HepG2 (cell line): ENCODE measurements around the gene BAHCC1. TPM values are rescaled to one million over a fixed set of nuclear protein-coding genes. Genes with fewer than 3 reads are reported as not detected.

ENCODE experiments used
- CENPT ChIP-seq: sonication (generic); formaldehyde crosslinking; IDR thresholded peaks from 2 replicates; pipeline ENCODE4 v1.8.0; 2022; ENCODE audit warnings: low read depth, mild to moderate bottlenecking, moderate library complexity, missing genetic modification reagents
- MTF2 ChIP-seq: sonication (generic); formaldehyde crosslinking; IDR thresholded peaks from 2 replicates; pipeline ENCODE4 v1.5.0; 2020; ENCODE audit warnings: missing genetic modification reagents, borderline replicate concordance
- NCOA5 ChIP-seq: sonication (generic); formaldehyde crosslinking; IDR thresholded peaks from 2 replicates; pipeline ENCODE4 v1.4.0; 2020; ENCODE audit warnings: missing genetic modification reagents
- NFE2L1 ChIP-seq: sonication (generic); formaldehyde crosslinking; IDR thresholded peaks from 2 replicates; pipeline ENCODE4 v1.4.0; 2020; ENCODE audit warnings: missing genetic modification reagents, mild to moderate bottlenecking, borderline replicate concordance
- NFKB2 ChIP-seq: sonication (generic); formaldehyde crosslinking; IDR thresholded peaks from 2 replicates; pipeline ENCODE4 v1.4.0; 2020; ENCODE audit warnings: missing genetic modification reagents, borderline replicate concordance
- PHF5A ChIP-seq: IDR thresholded peaks from one replicate; pipeline ENCODE4 v1.6.1; 2018; ENCODE audit warnings: low read depth, missing genetic modification reagents; ENCODE audit not compliant: unreplicated experiment
- SRSF4 ChIP-seq: fragments of 200-400 bp; formaldehyde crosslinking; IDR thresholded peaks from one replicate; pipeline ENCODE4 v1.6.1; 2018; ENCODE audit warnings: mild to moderate bottlenecking, low read depth, low read length, moderate library complexity; ENCODE audit not compliant: poor library complexity, severe bottlenecking
- TSC22D2 ChIP-seq: sonication (generic); formaldehyde crosslinking; IDR thresholded peaks from 2 replicates; pipeline ENCODE4 v1.5.1; 2020; ENCODE audit warnings: missing genetic modification reagents, mild to moderate bottlenecking, borderline replicate concordance
- YEATS2 ChIP-seq: sonication (generic); formaldehyde crosslinking; IDR thresholded peaks from 2 replicates; pipeline ENCODE4 v1.4.0; 2020; ENCODE audit warnings: missing genetic modification reagents, borderline replicate concordance
- ZFAT ChIP-seq: sonication (generic); formaldehyde crosslinking; conservative IDR thresholded peaks from 2 replicates; pipeline ENCODE4 v1.8.1; 2023; ENCODE audit warnings: missing genetic modification reagents, inconsistent platforms
- polyA plus RNA-seq, 8 experiments: library from polyadenylated mRNA; depleted of rRNA in 3 of 8; stranded (reverse) in 7 of 8; unstranded in 1 of 8; fragments of >200 nt; fragmentation: Illumina TruSeq in 4 of 8; extraction: Trizol in 4 of 8; gene quantifications; 2 replicates each; pipeline versions ENCODE4 v1.2.1 to v1.2.3, GENCODE V29; 2011 to 2016; ENCODE audit warnings: low read depth in 4 of 8, missing spikeins in 1 of 8, mixed read lengths in 1 of 8; ENCODE audit not compliant: insufficient read depth in 1 of 8
- total RNA-seq, 5 experiments: library from RNA; depleted of rRNA; stranded (reverse); fragments of >200 nt; fragmentation: Illumina TruSeq; extraction: Trizol; gene quantifications; 2 replicates each; pipeline ENCODE4 v1.2.3, GENCODE V29; 2016; ENCODE audit warnings: low read depth in 1 of 5
- TF ChIP-seq, protein P1 (sequence below): sonication (generic); formaldehyde crosslinking; IDR thresholded peaks from 2 replicates; pipeline ENCODE4 v1.8.0; 2023; ENCODE audit warnings: mild to moderate bottlenecking, missing genetic modification reagents
- TF ChIP-seq, protein P2 (sequence below): sonication (generic); formaldehyde crosslinking; IDR thresholded peaks from 2 replicates; pipeline ENCODE4 v1.5.1; 2020; ENCODE audit warnings: missing genetic modification reagents, mild to moderate bottlenecking, borderline replicate concordance
- TF ChIP-seq, protein P3 (sequence below): IDR thresholded peaks from 2 replicates; pipeline ENCODE4 v1.6.1; 2016; ENCODE audit warnings: missing genetic modification reagents, missing compliant biosample characterization
- TF ChIP-seq, protein P4 (sequence below): IDR thresholded peaks from 2 replicates; pipeline ENCODE4 v1.6.1; 2016; ENCODE audit warnings: missing biosample characterization, missing genetic modification reagents, low read depth
- TF ChIP-seq, protein P5 (sequence below): sonication (generic); formaldehyde crosslinking; IDR thresholded peaks from 2 replicates; pipeline ENCODE4 v1.5.0; 2020; ENCODE audit warnings: mild to moderate bottlenecking, missing genetic modification reagents
- TF ChIP-seq, protein P6 (sequence below): sonication (generic); formaldehyde crosslinking; IDR thresholded peaks from 2 replicates; pipeline ENCODE4 v1.5.0; 2020; ENCODE audit warnings: mild to moderate bottlenecking, missing genetic modification reagents

BAHCC1 gene
- total and polyA plus RNA-seq, 2 of the 13 experiments (the other 11 are each of a cell fraction or from before 2014, with no cell fraction given), result 1.4 to 1.7 TPM

DNA sequence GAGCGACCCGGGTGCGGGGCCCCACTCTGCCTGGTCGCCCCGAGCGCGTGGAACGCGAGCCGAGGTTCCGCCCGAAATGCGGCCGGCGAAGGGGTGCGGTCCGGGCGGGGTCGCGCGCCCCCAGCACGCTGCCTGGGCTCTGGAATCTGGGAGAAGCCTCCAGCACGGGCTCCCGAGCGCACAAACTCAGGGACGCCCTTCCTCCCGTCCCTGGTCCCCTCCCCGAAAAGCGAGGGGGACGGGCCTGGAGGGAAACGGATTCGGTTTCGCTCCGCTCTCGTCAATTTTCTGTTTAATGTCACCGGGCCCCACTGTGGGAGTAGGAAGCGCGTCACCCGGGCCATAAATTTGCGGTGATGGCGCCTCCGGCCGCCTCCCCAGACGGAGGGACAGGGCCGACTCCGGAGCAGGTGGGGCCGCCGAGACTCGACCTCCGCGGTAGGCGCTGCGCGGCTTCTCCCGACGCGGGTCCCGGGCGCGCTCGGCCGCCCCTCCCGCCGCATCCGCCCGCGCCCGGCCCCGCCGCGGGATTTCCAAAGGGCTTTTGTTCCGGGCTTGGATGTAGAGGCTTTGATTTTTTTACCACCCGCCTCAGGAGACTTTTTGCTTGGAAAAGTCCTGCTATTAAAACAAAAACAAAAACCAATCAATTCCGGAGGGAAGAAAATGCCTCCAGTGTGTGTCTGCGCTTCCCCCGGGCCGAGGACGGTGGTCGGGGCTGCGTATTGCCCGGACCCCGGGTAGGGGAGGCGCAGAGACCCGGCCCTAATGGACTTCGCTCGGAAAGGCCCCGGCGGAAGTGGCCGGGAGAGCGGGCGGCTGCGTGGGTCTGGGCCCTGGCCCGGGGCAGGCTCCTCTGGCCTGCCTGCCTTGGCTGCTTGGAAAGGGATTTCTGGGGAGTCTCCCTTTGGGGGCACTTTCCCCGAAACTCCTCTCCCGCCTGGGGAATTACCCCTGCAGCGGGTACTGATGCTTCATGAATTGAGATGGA lies 7.9 kb upstream of the BAHCC1 start (continued):
- TF ChIP-seq, protein P1, sequence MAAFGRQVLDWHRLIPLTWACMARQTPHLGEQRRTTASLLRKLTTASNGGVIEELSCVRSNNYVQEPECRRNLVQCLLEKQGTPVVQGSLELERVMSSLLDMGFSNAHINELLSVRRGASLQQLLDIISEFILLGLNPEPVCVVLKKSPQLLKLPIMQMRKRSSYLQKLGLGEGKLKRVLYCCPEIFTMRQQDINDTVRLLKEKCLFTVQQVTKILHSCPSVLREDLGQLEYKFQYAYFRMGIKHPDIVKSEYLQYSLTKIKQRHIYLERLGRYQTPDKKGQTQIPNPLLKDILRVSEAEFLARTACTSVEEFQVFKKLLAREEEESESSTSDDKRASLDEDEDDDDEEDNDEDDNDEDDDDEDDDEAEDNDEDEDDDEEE, result no peak
- TF ChIP-seq CENPT (CRISPR knock-in tag) (no peak), NFKB2 (no peak), NCOA5 (CRISPR knock-in tag) (no peak), MTF2 (CRISPR knock-in tag) (peak; percentile 40), YEATS2 (CRISPR knock-in tag) (no peak), TSC22D2 (no peak), SRSF4 (no peak), ZFAT (CRISPR knock-in tag) (no peak), NFE2L1 (CRISPR knock-in tag) (no peak), PHF5A (CRISPR knock-in tag) (no peak)
- TF ChIP-seq, protein P2, sequence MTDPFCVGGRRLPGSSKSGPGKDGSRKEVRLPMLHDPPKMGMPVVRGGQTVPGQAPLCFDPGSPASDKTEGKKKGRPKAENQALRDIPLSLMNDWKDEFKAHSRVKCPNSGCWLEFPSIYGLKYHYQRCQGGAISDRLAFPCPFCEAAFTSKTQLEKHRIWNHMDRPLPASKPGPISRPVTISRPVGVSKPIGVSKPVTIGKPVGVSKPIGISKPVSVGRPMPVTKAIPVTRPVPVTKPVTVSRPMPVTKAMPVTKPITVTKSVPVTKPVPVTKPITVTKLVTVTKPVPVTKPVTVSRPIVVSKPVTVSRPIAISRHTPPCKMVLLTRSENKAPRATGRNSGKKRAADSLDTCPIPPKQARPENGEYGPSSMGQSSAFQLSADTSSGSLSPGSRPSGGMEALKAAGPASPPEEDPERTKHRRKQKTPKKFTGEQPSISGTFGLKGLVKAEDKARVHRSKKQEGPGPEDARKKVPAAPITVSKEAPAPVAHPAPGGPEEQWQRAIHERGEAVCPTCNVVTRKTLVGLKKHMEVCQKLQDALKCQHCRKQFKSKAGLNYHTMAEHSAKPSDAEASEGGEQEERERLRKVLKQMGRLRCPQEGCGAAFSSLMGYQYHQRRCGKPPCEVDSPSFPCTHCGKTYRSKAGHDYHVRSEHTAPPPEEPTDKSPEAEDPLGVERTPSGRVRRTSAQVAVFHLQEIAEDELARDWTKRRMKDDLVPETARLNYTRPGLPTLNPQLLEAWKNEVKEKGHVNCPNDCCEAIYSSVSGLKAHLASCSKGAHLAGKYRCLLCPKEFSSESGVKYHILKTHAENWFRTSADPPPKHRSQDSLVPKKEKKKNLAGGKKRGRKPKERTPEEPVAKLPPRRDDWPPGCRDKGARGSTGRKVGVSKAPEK (CRISPR knock-in tag), result no peak
- TF ChIP-seq, protein P3, sequence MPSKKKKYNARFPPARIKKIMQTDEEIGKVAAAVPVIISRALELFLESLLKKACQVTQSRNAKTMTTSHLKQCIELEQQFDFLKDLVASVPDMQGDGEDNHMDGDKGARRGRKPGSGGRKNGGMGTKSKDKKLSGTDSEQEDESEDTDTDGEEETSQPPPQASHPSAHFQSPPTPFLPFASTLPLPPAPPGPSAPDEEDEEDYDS (CRISPR knock-in tag), result no peak
- TF ChIP-seq, protein P4, sequence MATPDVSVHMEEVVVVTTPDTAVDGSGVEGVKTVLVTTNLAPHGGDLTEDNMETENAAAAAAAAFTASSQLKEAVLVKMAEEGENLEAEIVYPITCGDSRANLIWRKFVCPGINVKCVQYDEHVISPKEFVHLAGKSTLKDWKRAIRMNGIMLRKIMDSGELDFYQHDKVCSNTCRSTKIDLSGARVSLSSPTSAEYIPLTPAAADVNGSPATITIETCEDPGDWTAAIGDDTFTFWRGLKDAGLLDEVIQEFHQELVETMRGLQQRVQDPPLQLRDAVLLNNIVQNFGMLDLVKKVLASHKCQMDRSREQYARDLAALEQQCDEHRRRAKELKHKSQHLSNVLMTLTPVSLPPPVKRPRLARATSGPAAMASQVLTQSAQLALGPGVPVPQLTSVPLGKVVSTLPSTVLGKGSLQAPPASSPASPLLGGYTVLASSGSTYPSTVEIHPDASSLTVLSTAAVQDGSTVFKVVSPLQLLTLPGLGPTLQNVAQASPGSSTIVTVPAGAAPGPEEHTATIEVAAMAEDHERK (CRISPR knock-in tag), result no peak
- TF ChIP-seq, protein P5, sequence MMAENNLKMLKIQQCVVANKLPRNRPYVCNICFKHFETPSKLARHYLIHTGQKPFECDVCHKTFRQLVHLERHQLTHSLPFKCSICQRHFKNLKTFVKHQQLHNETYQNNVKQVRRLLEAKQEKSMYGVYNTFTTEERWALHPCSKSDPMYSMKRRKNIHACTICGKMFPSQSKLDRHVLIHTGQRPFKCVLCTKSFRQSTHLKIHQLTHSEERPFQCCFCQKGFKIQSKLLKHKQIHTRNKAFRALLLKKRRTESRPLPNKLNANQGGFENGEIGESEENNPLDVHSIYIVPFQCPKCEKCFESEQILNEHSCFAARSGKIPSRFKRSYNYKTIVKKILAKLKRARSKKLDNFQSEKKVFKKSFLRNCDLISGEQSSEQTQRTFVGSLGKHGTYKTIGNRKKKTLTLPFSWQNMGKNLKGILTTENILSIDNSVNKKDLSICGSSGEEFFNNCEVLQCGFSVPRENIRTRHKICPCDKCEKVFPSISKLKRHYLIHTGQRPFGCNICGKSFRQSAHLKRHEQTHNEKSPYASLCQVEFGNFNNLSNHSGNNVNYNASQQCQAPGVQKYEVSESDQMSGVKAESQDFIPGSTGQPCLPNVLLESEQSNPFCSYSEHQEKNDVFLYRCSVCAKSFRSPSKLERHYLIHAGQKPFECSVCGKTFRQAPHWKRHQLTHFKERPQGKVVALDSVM (CRISPR knock-in tag), result no peak
- TF ChIP-seq, protein P6, sequence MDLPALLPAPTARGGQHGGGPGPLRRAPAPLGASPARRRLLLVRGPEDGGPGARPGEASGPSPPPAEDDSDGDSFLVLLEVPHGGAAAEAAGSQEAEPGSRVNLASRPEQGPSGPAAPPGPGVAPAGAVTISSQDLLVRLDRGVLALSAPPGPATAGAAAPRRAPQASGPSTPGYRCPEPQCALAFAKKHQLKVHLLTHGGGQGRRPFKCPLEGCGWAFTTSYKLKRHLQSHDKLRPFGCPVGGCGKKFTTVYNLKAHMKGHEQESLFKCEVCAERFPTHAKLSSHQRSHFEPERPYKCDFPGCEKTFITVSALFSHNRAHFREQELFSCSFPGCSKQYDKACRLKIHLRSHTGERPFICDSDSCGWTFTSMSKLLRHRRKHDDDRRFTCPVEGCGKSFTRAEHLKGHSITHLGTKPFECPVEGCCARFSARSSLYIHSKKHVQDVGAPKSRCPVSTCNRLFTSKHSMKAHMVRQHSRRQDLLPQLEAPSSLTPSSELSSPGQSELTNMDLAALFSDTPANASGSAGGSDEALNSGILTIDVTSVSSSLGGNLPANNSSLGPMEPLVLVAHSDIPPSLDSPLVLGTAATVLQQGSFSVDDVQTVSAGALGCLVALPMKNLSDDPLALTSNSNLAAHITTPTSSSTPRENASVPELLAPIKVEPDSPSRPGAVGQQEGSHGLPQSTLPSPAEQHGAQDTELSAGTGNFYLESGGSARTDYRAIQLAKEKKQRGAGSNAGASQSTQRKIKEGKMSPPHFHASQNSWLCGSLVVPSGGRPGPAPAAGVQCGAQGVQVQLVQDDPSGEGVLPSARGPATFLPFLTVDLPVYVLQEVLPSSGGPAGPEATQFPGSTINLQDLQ (CRISPR knock-in tag), result no peak
